IMR-90 (cell line): ENCODE measurements around the gene GGN. TPM values are rescaled to one million over a fixed set of nuclear protein-coding genes. Genes with fewer than 3 reads are reported as not detected.

Experiments
- ATAC-seq: fragments of 200-7000 bp; cut with Tn5 transposase; 2 replicates; pipeline ENCODE4 v1.9.1; 2020; ENCODE audit warnings: low read depth, mild to moderate bottlenecking, moderate library complexity
- BruUV-seq: library from RNA; stranded (reverse); fragments of 400-500 nt; replicated peaks from 2 replicates; lab custom pipeline; 2021; lab: Mats Ljungman, UMichigan
- CTCF ChIA-PET: fragments of 300-600 bp; formaldehyde crosslinking; extraction: SDS; loops from one replicate; lab custom pipeline; 2021; ENCODE audit warnings: antibody characterized with exemption; lab: Yijun Ruan, JAX
- POLR2A ChIA-PET: fragments of 300-600 bp; sonication (Branson Sonifier 250); formaldehyde crosslinking; loops from one replicate; lab custom pipeline; 2022; ENCODE audit warnings: antibody characterized with exemption; ENCODE audit not compliant: unreplicated experiment; lab: Charles Lee
- DNase-seq: peaks from one replicate; pipeline ENCODE4 v3.0.0; 2013
- H2AFZ ChIP-seq: replicated peaks from 2 replicates; pipeline ENCODE3; 2013; ENCODE audit warnings: low read length, mild to moderate bottlenecking; ENCODE audit not compliant: poor library complexity
- H2AK5ac ChIP-seq: 2 replicates; pipeline ENCODE4 v1.6.1; 2013; ENCODE audit warnings: low read depth, low read length, inconsistent platforms
- H2AK9ac ChIP-seq: replicated peaks from 2 replicates; pipeline ENCODE3; 2013; ENCODE audit warnings: mild to moderate bottlenecking, low read depth, low read length, moderate library complexity; ENCODE audit not compliant: poor library complexity
- H2BK120ac ChIP-seq: 2 replicates; pipeline ENCODE4 v1.6.1; 2013; ENCODE audit warnings: low read depth, low read length, inconsistent platforms
- H2BK15ac ChIP-seq: 3 replicates; pipeline ENCODE4 v1.6.1; 2013; ENCODE audit warnings: low read depth, low read length, inconsistent platforms
- H2BK20ac ChIP-seq: 2 replicates; pipeline ENCODE4 v1.6.1; 2013; ENCODE audit warnings: low read depth, mild to moderate bottlenecking, inconsistent platforms, low read length, moderate library complexity
- H2BK5ac ChIP-seq: 2 replicates; pipeline ENCODE4 v1.6.1; 2013; ENCODE audit warnings: mild to moderate bottlenecking, low read depth, low read length, inconsistent platforms; ENCODE audit not compliant: poor library complexity, severe bottlenecking
- H3K14ac ChIP-seq: replicated peaks from 2 replicates; pipeline ENCODE4 v1.6.1; 2013; ENCODE audit warnings: low read depth, low read length, inconsistent platforms
- H3K18ac ChIP-seq: 2 replicates; pipeline ENCODE4 v1.6.1; 2013; ENCODE audit warnings: low read depth, low read length, control low read depth
- H3K23ac ChIP-seq: 2 replicates; pipeline ENCODE4 v1.6.1; 2013; ENCODE audit warnings: low read depth, low read length, inconsistent platforms
- H3K27ac ChIP-seq: 2 replicates; pipeline ENCODE4 v1.5.1; 2013; ENCODE audit warnings: mild to moderate bottlenecking, control low read depth, low read length; ENCODE audit not compliant: insufficient read depth
- H3K27me3 ChIP-seq: 2 replicates; pipeline ENCODE4 v1.6.1; 2013; ENCODE audit warnings: low read length; ENCODE audit not compliant: control insufficient read depth, insufficient read depth
- H3K36me3 ChIP-seq: 2 replicates; pipeline ENCODE4 v1.6.1; 2013; ENCODE audit warnings: low read length, mixed read lengths; ENCODE audit not compliant: control insufficient read depth, insufficient read depth
- H3K4ac ChIP-seq: 2 replicates; pipeline ENCODE4 v1.6.1; 2013; ENCODE audit warnings: low read depth, low read length, inconsistent platforms
- H3K4me1 ChIP-seq: 2 replicates; pipeline ENCODE4 v1.6.1; 2013; ENCODE audit warnings: low read length, mixed read lengths; ENCODE audit not compliant: control insufficient read depth, insufficient read depth
- H3K4me2 ChIP-seq: 2 replicates; pipeline ENCODE4 v1.6.1; 2013; ENCODE audit warnings: low read depth, mild to moderate bottlenecking, control low read depth, low read length, moderate library complexity
- H3K4me3 ChIP-seq: 2 replicates; pipeline ENCODE4 v1.5.1; 2013; ENCODE audit warnings: low read depth, mild to moderate bottlenecking, control low read depth, low read length, moderate library complexity; ENCODE audit not compliant: insufficient read depth
- H3K56ac ChIP-seq: 2 replicates; pipeline ENCODE4 v1.6.1; 2013; ENCODE audit warnings: low read length, inconsistent platforms; ENCODE audit not compliant: insufficient read depth; ENCODE audit errors: extremely low read depth
- H3K79me1 ChIP-seq, 2 experiments: 2 replicates each; pipeline ENCODE4 v1.6.1; 2013; ENCODE audit warnings: low read length in 2 of 2, inconsistent platforms in 1 of 2, low read depth in 1 of 2
- H3K9ac ChIP-seq: 2 replicates; pipeline ENCODE4 v1.6.1; 2013; ENCODE audit warnings: low read depth, low read length, control low read depth
- H3K9me1 ChIP-seq: 2 replicates; pipeline ENCODE4 v1.6.1; 2013; ENCODE audit warnings: low read length, inconsistent platforms; ENCODE audit not compliant: insufficient read depth
- H3K9me3 ChIP-seq: 2 replicates; pipeline ENCODE4 v1.6.1; 2013; ENCODE audit warnings: low read length; ENCODE audit not compliant: control insufficient read depth, insufficient read depth
- H4K20me1 ChIP-seq: 2 replicates; pipeline ENCODE4 v1.6.1; 2013; ENCODE audit warnings: low read length, inconsistent platforms; ENCODE audit not compliant: insufficient read depth
- H4K5ac ChIP-seq: 2 replicates; pipeline ENCODE4 v1.6.1; 2013; ENCODE audit warnings: mild to moderate bottlenecking, low read depth, low read length, control low read depth
- H4K8ac ChIP-seq, 2 experiments: 2 replicates each; pipeline ENCODE4 v1.6.1; 2013; ENCODE audit warnings: low read depth in 2 of 2, low read length in 2 of 2, control low read depth in 1 of 2, inconsistent platforms in 1 of 2
- H4K91ac ChIP-seq: 2 replicates; pipeline ENCODE4 v1.6.1; 2013; ENCODE audit warnings: low read depth, low read length, inconsistent platforms; ENCODE audit not compliant: insufficient read depth
- BHLHE40 ChIP-seq: fragments of 150-350 bp; IDR thresholded peaks from 2 replicates; pipeline ENCODE4 v1.6.1; 2016; ENCODE audit warnings: mild to moderate bottlenecking, low read depth, low read length
- CEBPB ChIP-seq: IDR thresholded peaks from 2 replicates; pipeline ENCODE4 v1.6.1; 2012; ENCODE audit warnings: low read depth, low read length, improper control_type of control experiment
- CHD1 ChIP-seq: IDR thresholded peaks from 2 replicates; pipeline ENCODE4 v1.6.1; 2012; ENCODE audit warnings: low read depth, low read length, improper control_type of control experiment
- FOS ChIP-seq: fragments of 150-350 bp; IDR thresholded peaks from 2 replicates; pipeline ENCODE4 v1.6.1; 2016; ENCODE audit warnings: low read depth, low read length
- MAFK ChIP-seq: IDR thresholded peaks from 2 replicates; pipeline ENCODE4 v1.6.1; 2012; ENCODE audit warnings: low read depth, low read length, improper control_type of control experiment
- MAZ ChIP-seq: IDR thresholded peaks from 2 replicates; pipeline ENCODE4 v1.6.1; 2012; ENCODE audit warnings: low read depth, mild to moderate bottlenecking, low read length, improper control_type of control experiment, moderate library complexity, borderline replicate concordance
- MXI1 ChIP-seq: IDR thresholded peaks from 2 replicates; pipeline ENCODE4 v1.6.1; 2012; ENCODE audit warnings: low read depth, mild to moderate bottlenecking, low read length, moderate library complexity, borderline replicate concordance
- NFE2L2 ChIP-seq: fragments of 150-350 bp; IDR thresholded peaks from 2 replicates; pipeline ENCODE4 v1.6.1; 2016; ENCODE audit warnings: low read depth, mild to moderate bottlenecking, low read length
- POLR2A ChIP-seq: IDR thresholded peaks from 2 replicates; pipeline ENCODE4 v1.6.1; 2012; ENCODE audit warnings: mild to moderate bottlenecking, low read depth, low read length
- RAD21 ChIP-seq: IDR thresholded peaks from 2 replicates; pipeline ENCODE4 v1.6.1; 2012; ENCODE audit warnings: low read length, improper control_type of control experiment
- RCOR1 ChIP-seq: IDR thresholded peaks from 2 replicates; pipeline ENCODE4 v1.6.1; 2012; ENCODE audit warnings: mild to moderate bottlenecking, low read length, improper control_type of control experiment; ENCODE audit not compliant: insufficient replicate concordance
- RFX5 ChIP-seq: IDR thresholded peaks from 2 replicates; pipeline ENCODE4 v1.8.0; 2012; ENCODE audit warnings: low read depth, mild to moderate bottlenecking, low read length, moderate library complexity
- SMC3 ChIP-seq: fragments of 150-350 bp; IDR thresholded peaks from 2 replicates; pipeline ENCODE4 v1.6.1; 2016; ENCODE audit warnings: low read depth, mild to moderate bottlenecking, antibody characterized with exemption, low read length, moderate library complexity
- WGBS, 2 experiments: methylation state at CpG; one replicate each; pipeline versions ENCODE4 v1.1.5 to v1.1.7; 2013; ENCODE audit warnings: missing lambda C conversion rate in 2 of 2; ENCODE audit not compliant: insufficient read length in 1 of 2; ENCODE audit errors: extremely low coverage in 2 of 2; 5-methylcytosine and 5-hydroxymethylcytosine counted together
- dilution Hi-C: fragments of 300-500 bp; cut with HindIII; formaldehyde crosslinking; loops from one replicate; pipeline ENCODE4 v1.14.3; 2018; ENCODE audit warnings: low sequenced_read_pairs; ENCODE audit not compliant: unreplicated experiment
- in situ Hi-C: fragments of 300-500 bp; cut with MboI; formaldehyde crosslinking; loops from 3 replicates; pipeline ENCODE4 v1.14.3; 2019; ENCODE audit warnings: low sequenced_read_pairs, inconsistent platforms, mixed read lengths
- intact Hi-C: fragments of 100-400 bp; cut with micrococcal nuclease; formaldehyde crosslinking; loops from 2 replicates; pipeline ENCODE4 v1.10.0; 2022
- polyA plus RNA-seq, 3 experiments: library from polyadenylated mRNA; depleted of rRNA; stranded (reverse); fragments of >200 nt; gene quantifications; 2 replicates each; pipeline ENCODE4 v1.2.3, GENCODE V29; 2012; ENCODE audit warnings: low replicate concordance in 1 of 3
- total RNA-seq: library from RNA; depleted of rRNA; stranded (reverse); fragments of >200 nt; gene quantifications from 2 replicates; pipeline ENCODE4 v1.2.3, GENCODE V29; 2012
- TF ChIP-seq, protein P1 (sequence below): fragments of 150-350 bp; IDR thresholded peaks from 2 replicates; pipeline ENCODE4 v1.6.1; 2016; ENCODE audit warnings: low read depth, mild to moderate bottlenecking, low read length, moderate library complexity, borderline replicate concordance
- TF ChIP-seq, protein P2 (sequence below): fragments of 150-350 bp; IDR thresholded peaks from 2 replicates; pipeline ENCODE4 v1.6.1; 2017; ENCODE audit warnings: mild to moderate bottlenecking, antibody characterized with exemption, low read length, low read depth
- TF ChIP-seq, protein P3 (sequence below): conservative IDR thresholded peaks from 2 replicates; pipeline ENCODE4 v1.5.1; 2012; ENCODE audit warnings: mild to moderate bottlenecking, low read depth, low read length, improper control_type of control experiment

Gene GGN
- total and polyA plus RNA-seq, 2 of the 4 experiments (the other 2 are of a cell fraction), result under 0.01 to 0.65 TPM

DNA sequence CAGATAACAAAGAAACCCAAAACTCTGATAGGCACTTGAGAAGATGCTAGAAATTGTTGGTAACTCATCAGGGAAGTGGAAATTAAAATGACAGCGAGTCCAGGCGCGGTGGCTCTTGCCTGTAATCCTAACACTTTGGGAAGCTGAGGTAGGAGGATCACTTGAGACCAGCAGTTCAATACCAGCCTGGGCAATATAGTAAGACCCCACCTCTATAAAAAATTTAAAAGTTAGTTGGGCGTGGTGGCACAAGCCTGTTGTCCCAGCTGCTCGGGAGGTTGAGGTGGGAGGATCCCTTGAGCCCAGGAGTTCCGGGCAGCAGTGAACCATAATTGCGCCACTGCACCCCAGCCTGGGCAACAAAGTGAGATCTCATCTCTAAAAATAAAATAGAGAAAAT lies 43.1 kb upstream of the GGN start:
- H2AK9ac ChIP-seq, result no peak overlapping the region
- H2BK5ac ChIP-seq, result no peak overlapping the region
- no peak overlapping the region for H3K56ac ChIP-seq
- H3K4me3 ChIP-seq, result no peak overlapping the region
- no peak overlapping the region for H2BK20ac ChIP-seq
- H3K23ac ChIP-seq, result no peak overlapping the region
- H3K4me1 ChIP-seq, result no peaks in the 10 kb centered on the region
- H3K14ac ChIP-seq, result no peak overlapping the region
- DNase-seq (no peak), ATAC-seq (no peak)
- peaks cover 35% of the 10 kb centered on the region for H3K27me3 ChIP-seq
- in situ Hi-C loops (no loop called here), intact Hi-C loops (no loop called here), dilution Hi-C loops (no loop called here)
- CTCF ChIA-PET, result no interaction called here
- no CpG with 5 or more reads among the region's 7 CpGs for WGBS, 2 experiments
- no peak overlapping the region for H3K18ac ChIP-seq
- H2BK15ac ChIP-seq, result no peak overlapping the region
- H3K4me2 ChIP-seq, result no peak overlapping the region
- no peak for TF ChIP-seq RFX5
- no peak for TF ChIP-seq BHLHE40
- TF ChIP-seq, protein P1, sequence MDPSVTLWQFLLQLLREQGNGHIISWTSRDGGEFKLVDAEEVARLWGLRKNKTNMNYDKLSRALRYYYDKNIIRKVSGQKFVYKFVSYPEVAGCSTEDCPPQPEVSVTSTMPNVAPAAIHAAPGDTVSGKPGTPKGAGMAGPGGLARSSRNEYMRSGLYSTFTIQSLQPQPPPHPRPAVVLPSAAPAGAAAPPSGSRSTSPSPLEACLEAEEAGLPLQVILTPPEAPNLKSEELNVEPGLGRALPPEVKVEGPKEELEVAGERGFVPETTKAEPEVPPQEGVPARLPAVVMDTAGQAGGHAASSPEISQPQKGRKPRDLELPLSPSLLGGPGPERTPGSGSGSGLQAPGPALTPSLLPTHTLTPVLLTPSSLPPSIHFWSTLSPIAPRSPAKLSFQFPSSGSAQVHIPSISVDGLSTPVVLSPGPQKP, result no peak
- no peak for TF ChIP-seq CHD1
- TF ChIP-seq, protein P2, sequence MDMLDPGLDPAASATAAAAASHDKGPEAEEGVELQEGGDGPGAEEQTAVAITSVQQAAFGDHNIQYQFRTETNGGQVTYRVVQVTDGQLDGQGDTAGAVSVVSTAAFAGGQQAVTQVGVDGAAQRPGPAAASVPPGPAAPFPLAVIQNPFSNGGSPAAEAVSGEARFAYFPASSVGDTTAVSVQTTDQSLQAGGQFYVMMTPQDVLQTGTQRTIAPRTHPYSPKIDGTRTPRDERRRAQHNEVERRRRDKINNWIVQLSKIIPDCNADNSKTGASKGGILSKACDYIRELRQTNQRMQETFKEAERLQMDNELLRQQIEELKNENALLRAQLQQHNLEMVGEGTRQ, result no peak
- no peak for TF ChIP-seq MAZ
- no peak for TF ChIP-seq FOS
- no peak for TF ChIP-seq NFE2L2
- TF ChIP-seq MAFK, result no peak
- no peak for TF ChIP-seq POLR2A
- TF ChIP-seq RAD21, result no peak
- no peak for TF ChIP-seq SMC3
- no peak for TF ChIP-seq CEBPB
- TF ChIP-seq RCOR1, result no peak
- TF ChIP-seq MXI1, result no peak
- TF ChIP-seq, protein P3, sequence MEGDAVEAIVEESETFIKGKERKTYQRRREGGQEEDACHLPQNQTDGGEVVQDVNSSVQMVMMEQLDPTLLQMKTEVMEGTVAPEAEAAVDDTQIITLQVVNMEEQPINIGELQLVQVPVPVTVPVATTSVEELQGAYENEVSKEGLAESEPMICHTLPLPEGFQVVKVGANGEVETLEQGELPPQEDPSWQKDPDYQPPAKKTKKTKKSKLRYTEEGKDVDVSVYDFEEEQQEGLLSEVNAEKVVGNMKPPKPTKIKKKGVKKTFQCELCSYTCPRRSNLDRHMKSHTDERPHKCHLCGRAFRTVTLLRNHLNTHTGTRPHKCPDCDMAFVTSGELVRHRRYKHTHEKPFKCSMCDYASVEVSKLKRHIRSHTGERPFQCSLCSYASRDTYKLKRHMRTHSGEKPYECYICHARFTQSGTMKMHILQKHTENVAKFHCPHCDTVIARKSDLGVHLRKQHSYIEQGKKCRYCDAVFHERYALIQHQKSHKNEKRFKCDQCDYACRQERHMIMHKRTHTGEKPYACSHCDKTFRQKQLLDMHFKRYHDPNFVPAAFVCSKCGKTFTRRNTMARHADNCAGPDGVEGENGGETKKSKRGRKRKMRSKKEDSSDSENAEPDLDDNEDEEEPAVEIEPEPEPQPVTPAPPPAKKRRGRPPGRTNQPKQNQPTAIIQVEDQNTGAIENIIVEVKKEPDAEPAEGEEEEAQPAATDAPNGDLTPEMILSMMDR, result no peak
- H4K91ac ChIP-seq, result no peak overlapping the region
- no TSS peak for BruUV-seq
- no peak overlapping the region for H2AFZ ChIP-seq
- H3K27ac ChIP-seq, result no peak overlapping the region
- POLR2A ChIA-PET, result no interaction called here
- no peaks in the 10 kb centered on the region for H3K9me3 ChIP-seq
- no peaks in the 10 kb centered on the region for H3K36me3 ChIP-seq
- no peak overlapping the region for H2AK5ac ChIP-seq
- no peak overlapping the region for H2BK120ac ChIP-seq
- no peaks in the 10 kb centered on the region for H3K9me1 ChIP-seq
- no peak overlapping the region for H3K9ac ChIP-seq
- H4K8ac ChIP-seq, result no peak overlapping the region
- no peak overlapping the region for H3K4ac ChIP-seq
- no peak overlapping the region for H4K5ac ChIP-seq
- H3K79me1 ChIP-seq, result no peaks in the 10 kb centered on the region
- no peaks in the 10 kb centered on the region for H4K20me1 ChIP-seq
